DOHH2 (cell line): ENCODE data around the gene ELP4.

Experiments used
- H3F3A ChIP-seq: fragments of 200-600 bp; sonication (generic), shearing (Covaris generic); 2 replicates; pipeline ENCODE4 v1.6.0; 2016; ENCODE audit warnings: antibody characterized with exemption, mild to moderate bottlenecking; ENCODE audit not compliant: control insufficient read depth, insufficient read depth
- H3K27ac ChIP-seq: fragments of 200-600 bp; sonication (generic); 2 replicates; pipeline ENCODE4 v1.5.1; 2014; ENCODE audit warnings: low read depth, mild to moderate bottlenecking, low read length, moderate library complexity
- H3K27me3 ChIP-seq: fragments of 200-600 bp; sonication (generic); 2 replicates; pipeline ENCODE4 v1.6.1; 2014; ENCODE audit warnings: mild to moderate bottlenecking, low read length, mixed read lengths; ENCODE audit not compliant: control insufficient read depth
- H3K36me3 ChIP-seq: fragments of 200-600 bp; sonication (generic); 2 replicates; pipeline ENCODE4 v1.6.1; 2014; ENCODE audit warnings: mild to moderate bottlenecking, low read length, moderate library complexity, mixed read lengths; ENCODE audit not compliant: control insufficient read depth
- H3K4me1 ChIP-seq: fragments of 200-600 bp; sonication (generic); 2 replicates; pipeline ENCODE4 v1.6.1; 2014; ENCODE audit warnings: mild to moderate bottlenecking, low read length, mixed read lengths; ENCODE audit not compliant: control insufficient read depth
- H3K4me2 ChIP-seq: fragments of 200-600 bp; sonication (generic); 2 replicates; pipeline ENCODE4 v1.6.0; 2014; ENCODE audit warnings: mild to moderate bottlenecking, low read length, moderate library complexity
- H3K4me3 ChIP-seq: fragments of 200-600 bp; sonication (generic); 2 replicates; pipeline ENCODE4 v1.5.1; 2014; ENCODE audit warnings: mild to moderate bottlenecking, low read length, mixed read lengths
- H3K79me2 ChIP-seq: fragments of 200-600 bp; sonication (generic); 2 replicates; pipeline ENCODE4 v1.6.1; 2014; ENCODE audit warnings: mild to moderate bottlenecking, low read length, mixed read lengths; ENCODE audit not compliant: control insufficient read depth
- H3K9me2 ChIP-seq: fragments of 200-600 bp; sonication (generic); replicated peaks from 2 replicates; pipeline ENCODE4 v1.6.1; 2014; ENCODE audit warnings: mild to moderate bottlenecking, low read length, mixed read lengths; ENCODE audit not compliant: control insufficient read depth
- H3K9me3 ChIP-seq: fragments of 200-600 bp; sonication (generic); 2 replicates; pipeline ENCODE4 v1.6.1; 2014; ENCODE audit warnings: antibody characterized with exemption, low read length, mixed read lengths; ENCODE audit not compliant: control insufficient read depth, insufficient read depth
- H4K20me1 ChIP-seq: fragments of 200-600 bp; sonication (generic); 2 replicates; pipeline ENCODE4 v1.6.0; 2014; ENCODE audit warnings: low read depth, mild to moderate bottlenecking, antibody characterized with exemption, low read length, moderate library complexity; ENCODE audit not compliant: control insufficient read depth, insufficient read depth
- CTCF ChIP-seq: fragments of 200-600 bp; sonication (generic); IDR thresholded peaks from one replicate; pipeline ENCODE4 v1.5.1; 2014; ENCODE audit warnings: antibody characterized with exemption, mild to moderate bottlenecking, low read depth, low read length; ENCODE audit not compliant: poor library complexity, severe bottlenecking
- EZH2phosphoT487 ChIP-seq: fragments of 200-600 bp; sonication (generic); IDR thresholded peaks from 2 replicates; pipeline ENCODE4 v1.6.1; 2017; ENCODE audit warnings: borderline replicate concordance, mild to moderate bottlenecking, antibody characterized with exemption, low read length, moderate library complexity, mixed read lengths

The ELP4 gene

GRCh38 chr11:31809857-31810778 is 300.6 kb downstream of the ELP4 start:
- Histone ChIP-seq H3K27ac (no peak overlapping the region), H3K9me3 (peaks cover 3% of the 10 kb centered on the region; the same call in 1 of the 2 replicates), H3K79me2 (no peaks in the 10 kb centered on the region)

GRCh38 chr11:31810779-31811647 is 301.4 kb downstream of the ELP4 start, which contains the start of gene PAX6:
Gene PAX6, minus strand, starts transcription at chr11:31811322. Its CDS starts 4,911 bp downstream, at chr11:31806411.
- Histone ChIP-seq H3K4me2 (no peak within 1 kb of the TSS), H3K4me1 (no peaks in the 10 kb centered on the region)

More at GRCh38 chr11:31809857-31810778, 300.6 kb downstream of the ELP4 start:
- peaks cover 46% of the 10 kb centered on the region for H3K27me3 ChIP-seq
- no peaks in the 10 kb centered on the region for H3K9me2 ChIP-seq
- H3K4me2 ChIP-seq, result no peak overlapping the region
- no peak overlapping the region for H3K4me3 ChIP-seq
- H3K36me3 ChIP-seq, result no peaks in the 10 kb centered on the region
- H3K4me1 ChIP-seq, result no peaks in the 10 kb centered on the region
- TF ChIP-seq EZH2phosphoT487, result no peak
- H4K20me1 ChIP-seq, result no peaks in the 10 kb centered on the region
- no peaks in the 10 kb centered on the region for H3F3A ChIP-seq

GRCh38 chr11:31812383-31813381 is 303.1 kb downstream of the ELP4 start:
- no peak for TF ChIP-seq EZH2phosphoT487
- no peak for TF ChIP-seq CTCF
- H3K36me3 ChIP-seq, result no peaks in the 10 kb centered on the region
- peaks cover 3% of the 10 kb centered on the region; the same call in 1 of the 2 replicates for H3K9me3 ChIP-seq
- no peaks in the 10 kb centered on the region for H3K4me1 ChIP-seq
- peak overlapping the region; percentile 21 for H3K4me2 ChIP-seq
- no peaks in the 10 kb centered on the region for H3F3A ChIP-seq
- H3K79me2 ChIP-seq, result no peaks in the 10 kb centered on the region
- H3K9me2 ChIP-seq, result no peaks in the 10 kb centered on the region
- H3K4me3 ChIP-seq, result no peak overlapping the region
- H4K20me1 ChIP-seq, result no peaks in the 10 kb centered on the region
- H3K27me3 ChIP-seq, result peaks cover 36% of the 10 kb centered on the region
- H3K27ac ChIP-seq, result no peak overlapping the region

More at GRCh38 chr11:31810779-31811647, 301.4 kb downstream of the ELP4 start, which contains the start of gene PAX6:
- Histone ChIP-seq H3K4me3 (no peak within 1 kb of the TSS), H3K9me3 (peaks cover 3% of the 10 kb centered on the region; the same call in 1 of the 2 replicates), H3F3A (no peaks in the 10 kb centered on the region), H3K27me3 (peaks cover 46% of the 10 kb centered on the region), H3K36me3 (no peaks in the 10 kb centered on the region), H3K79me2 (no peaks in the 10 kb centered on the region), H4K20me1 (no peaks in the 10 kb centered on the region), H3K9me2 (no peaks in the 10 kb centered on the region), H3K27ac (no peak within 1 kb of the TSS)
- TF ChIP-seq EZH2phosphoT487, result no peak
- no peak for TF ChIP-seq CTCF
